OCI-LY3 (cell line): ENCODE measurements around the gene DNAJC4.

Source experiments
- CTCF ChIP-seq: fragments of 200-600, 300-600 bp; sonication (generic); IDR thresholded peaks from 2 replicates; pipeline ENCODE4 v1.5.1; 2014; ENCODE audit warnings: antibody characterized with exemption, low read length, low read depth
- EZH2phosphoT487 ChIP-seq: fragments of 200-600 bp; shearing (Covaris generic); IDR thresholded peaks from 2 replicates; pipeline ENCODE4 v1.6.1; 2018; ENCODE audit warnings: antibody characterized with exemption, mixed run types, low read depth

GRCh38 chr11:64201543-64201942, 28.8 kb upstream of the DNAJC4 start:
- TF ChIP-seq CTCF: no peak
- TF ChIP-seq EZH2phosphoT487: no peak
